ENCODE measurements around the gene CWH43. TPM values are rescaled to one million over a fixed set of nuclear protein-coding genes. Genes with fewer than 3 reads are reported as not detected.
"Not testable (repeated sequence)": the region's sequence is repeated elsewhere in the genome, so short reads cannot be mapped to it uniquely, and the experiment has no call there.

Gene CWH43
- total RNA-seq, 3 donors from 2014 or later (not counting 1 experiment from before 2014, with no cell fraction given): not detected

- Mint-ChIP-seq H3K4me1 (no peaks in the 10 kb centered on the region), H3K27ac (no peak overlapping the region), H3K27me3 (ENCODE audit: low read depth in 2 of 2) (peaks cover 0 to 10% of the 10 kb centered on the region in 2 donors)
These were observed 50.5 kb downstream of the CWH43 start for GRCh38 chr4:49036528-49036927.

GRCh38 chr4:49044270-49044669 is 58.2 kb downstream of the CWH43 start:
- Histone ChIP-seq H3K27me3 (ENCODE audit: control insufficient read depth, insufficient read depth, low read length) (no peaks in the 10 kb centered on the region), H3K27ac (ENCODE audit: low read length) (no peak overlapping the region), H3K36me3 (ENCODE audit: control insufficient read depth, insufficient read depth, low read length) (no peaks in the 10 kb centered on the region), H3K9me3 (ENCODE audit: control insufficient read depth, insufficient read depth, low read length) (no peaks in the 10 kb centered on the region), H3K4me3 (ENCODE audit: low read length) (no peak overlapping the region), H3K4me1 (ENCODE audit: control insufficient read depth, insufficient read depth, low read length) (no peaks in the 10 kb centered on the region)
- Mint-ChIP-seq H3K4me1 (no peaks in the 10 kb centered on the region), H3K27ac (no peak overlapping the region), H3K27me3 (ENCODE audit: low read depth in 2 of 2) (no peaks in the 10 kb centered on the region), H3K4me3 (no peak overlapping the region), H3K9me3 (peaks cover 2 to 11% of the 10 kb centered on the region in 2 donors), H3K36me3 (no peaks in the 10 kb centered on the region)
- intact Hi-C loops (cut with micrococcal nuclease): no loop called here
- no peak for DNase-seq
- ATAC-seq: no peak
- TF ChIP-seq, protein P1, sequence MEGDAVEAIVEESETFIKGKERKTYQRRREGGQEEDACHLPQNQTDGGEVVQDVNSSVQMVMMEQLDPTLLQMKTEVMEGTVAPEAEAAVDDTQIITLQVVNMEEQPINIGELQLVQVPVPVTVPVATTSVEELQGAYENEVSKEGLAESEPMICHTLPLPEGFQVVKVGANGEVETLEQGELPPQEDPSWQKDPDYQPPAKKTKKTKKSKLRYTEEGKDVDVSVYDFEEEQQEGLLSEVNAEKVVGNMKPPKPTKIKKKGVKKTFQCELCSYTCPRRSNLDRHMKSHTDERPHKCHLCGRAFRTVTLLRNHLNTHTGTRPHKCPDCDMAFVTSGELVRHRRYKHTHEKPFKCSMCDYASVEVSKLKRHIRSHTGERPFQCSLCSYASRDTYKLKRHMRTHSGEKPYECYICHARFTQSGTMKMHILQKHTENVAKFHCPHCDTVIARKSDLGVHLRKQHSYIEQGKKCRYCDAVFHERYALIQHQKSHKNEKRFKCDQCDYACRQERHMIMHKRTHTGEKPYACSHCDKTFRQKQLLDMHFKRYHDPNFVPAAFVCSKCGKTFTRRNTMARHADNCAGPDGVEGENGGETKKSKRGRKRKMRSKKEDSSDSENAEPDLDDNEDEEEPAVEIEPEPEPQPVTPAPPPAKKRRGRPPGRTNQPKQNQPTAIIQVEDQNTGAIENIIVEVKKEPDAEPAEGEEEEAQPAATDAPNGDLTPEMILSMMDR (IDR thresholded peaks at IDR 0.05): no peak
- 53% methylated on average over 2 of the region's 3 CpGs for WGBS (ENCODE audit: insufficient coverage)

More at GRCh38 chr4:49036528-49036927, 50.5 kb downstream of the CWH43 start:
- TF ChIP-seq, protein P1 (IDR thresholded peaks at IDR 0.05): no peak
- no peak overlapping the region for H3K27ac ChIP-seq (ENCODE audit: low read length)
- no peak for ATAC-seq
- Mint-ChIP-seq H3K4me3 (no peak overlapping the region), H3K36me3 (no peaks in the 10 kb centered on the region), H3K9me3 (no peaks in the 10 kb centered on the region)
- H3K4me3 ChIP-seq (ENCODE audit: low read length): no peak overlapping the region
- 65% methylated on average over 2 of the region's 3 CpGs for WGBS (ENCODE audit: insufficient coverage)
- no peaks in the 10 kb centered on the region for H3K36me3 ChIP-seq (ENCODE audit: control insufficient read depth, insufficient read depth, low read length)
- peaks cover 4% of the 10 kb centered on the region for H3K27me3 ChIP-seq (ENCODE audit: control insufficient read depth, insufficient read depth, low read length)
- no peaks in the 10 kb centered on the region for H3K9me3 ChIP-seq (ENCODE audit: control insufficient read depth, insufficient read depth, low read length)
- no peak for DNase-seq
- intact Hi-C loops (cut with micrococcal nuclease): no loop called here
- no peaks in the 10 kb centered on the region for H3K4me1 ChIP-seq (ENCODE audit: control insufficient read depth, insufficient read depth, low read length)

GRCh38 chr4:49058306-49058705 is 72.2 kb downstream of the CWH43 start:
- Histone ChIP-seq H3K27me3 (ENCODE audit: control insufficient read depth, insufficient read depth, low read length) (no peaks in the 10 kb centered on the region), H3K4me3 (ENCODE audit: low read length) (no peak overlapping the region), H3K9me3 (ENCODE audit: control insufficient read depth, insufficient read depth, low read length) (peaks cover 15% of the 10 kb centered on the region), H3K36me3 (ENCODE audit: control insufficient read depth, insufficient read depth, low read length) (no peaks in the 10 kb centered on the region), H3K4me1 (ENCODE audit: control insufficient read depth, insufficient read depth, low read length) (no peaks in the 10 kb centered on the region), H3K27ac (ENCODE audit: low read length) (no peak overlapping the region)
- no peak overlapping the region for H3K27ac Mint-ChIP-seq
- DNase-seq: no peak
- peaks cover 8 to 9% of the 10 kb centered on the region in 2 donors for H3K9me3 Mint-ChIP-seq
- H3K36me3 Mint-ChIP-seq: peaks cover 10% of the 10 kb centered on the region
- ATAC-seq: no peak
- TF ChIP-seq, protein P1 (IDR thresholded peaks at IDR 0.05): no peak
- no peak overlapping the region for H3K4me3 Mint-ChIP-seq
- no peaks in the 10 kb centered on the region for H3K4me1 Mint-ChIP-seq
- no peaks in the 10 kb centered on the region for H3K27me3 Mint-ChIP-seq (ENCODE audit: low read depth in 2 of 2)
- intact Hi-C loops (cut with micrococcal nuclease): no loop called here

DNA sequence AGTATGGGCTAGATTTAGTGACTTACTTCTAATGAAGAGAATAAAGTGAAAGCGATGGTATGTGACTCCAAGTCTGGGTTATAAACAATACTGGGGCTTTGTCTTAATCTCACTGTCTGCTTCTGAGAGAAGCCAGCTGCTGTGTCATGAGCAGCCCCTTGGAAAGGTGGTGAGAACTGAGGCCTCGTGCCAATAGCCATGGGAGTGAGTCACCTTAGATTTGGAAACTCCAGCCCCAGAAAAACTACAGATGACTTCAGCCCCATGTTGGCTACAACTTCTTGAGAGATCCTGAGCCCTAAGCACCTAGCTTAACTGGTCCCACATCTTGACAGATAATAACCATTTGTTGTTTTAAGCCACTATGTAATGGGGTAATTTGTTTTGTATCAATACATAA is 77.6 kb downstream of the CWH43 start:
- Histone ChIP-seq H3K4me3 (ENCODE audit: low read length) (no peak overlapping the region), H3K4me1 (ENCODE audit: control insufficient read depth, insufficient read depth, low read length) (no peaks in the 10 kb centered on the region), H3K9me3 (ENCODE audit: control insufficient read depth, insufficient read depth, low read length) (peaks cover 15% of the 10 kb centered on the region), H3K27me3 (ENCODE audit: control insufficient read depth, insufficient read depth, low read length) (no peaks in the 10 kb centered on the region), H3K27ac (ENCODE audit: low read length) (no peak overlapping the region), H3K36me3 (ENCODE audit: control insufficient read depth, insufficient read depth, low read length) (no peaks in the 10 kb centered on the region)
- intact Hi-C loops (cut with micrococcal nuclease): no loop called here
- 40% methylated on average over 2 of the region's 2 CpGs for WGBS (ENCODE audit: insufficient coverage)
- Mint-ChIP-seq H3K4me1 (no peaks in the 10 kb centered on the region), H3K27ac (no peak overlapping the region), H3K27me3 (ENCODE audit: low read depth in 2 of 2) (no peaks in the 10 kb centered on the region), H3K4me3 (no peak overlapping the region), H3K9me3 (peaks cover 10 to 18% of the 10 kb centered on the region in 2 donors), H3K36me3 (peaks cover 9% of the 10 kb centered on the region)
- no peak for ATAC-seq
- DNase-seq: no peak
- TF ChIP-seq, protein P1 (IDR thresholded peaks at IDR 0.05): no peak

- peaks cover 10 to 16% of the 10 kb centered on the region in 2 donors for H3K9me3 Mint-ChIP-seq
- H3K4me1 ChIP-seq (ENCODE audit: control insufficient read depth, insufficient read depth, low read length); H3K27ac ChIP-seq (ENCODE audit: low read length); H3K4me3 ChIP-seq (ENCODE audit: low read length); H3K4me1 Mint-ChIP-seq; H3K27me3 ChIP-seq (ENCODE audit: control insufficient read depth, insufficient read depth, low read length); H3K36me3 ChIP-seq (ENCODE audit: control insufficient read depth, insufficient read depth, low read length); H3K9me3 ChIP-seq (ENCODE audit: control insufficient read depth, insufficient read depth, low read length); intact Hi-C loops (cut with micrococcal nuclease); ATAC-seq; DNase-seq; H3K4me3 Mint-ChIP-seq; H3K36me3 Mint-ChIP-seq; H3K27ac Mint-ChIP-seq; H3K27me3 Mint-ChIP-seq (ENCODE audit: low read depth in 2 of 2): not testable (repeated sequence)
- 79% methylated on average over 10 of the region's 11 CpGs for WGBS (ENCODE audit: insufficient coverage)
These were observed 86.1 kb downstream of the CWH43 start for GRCh38 chr4:49072196-49072595.

Data from natural killer cell (primary cell).